ENCODE measurements around the gene FMN2. TPM values are rescaled to one million over a fixed set of nuclear protein-coding genes. Genes with fewer than 3 reads are reported as not detected.

The FMN2 gene
- total and polyA plus RNA-seq, 7 experiments from 2014 or later = not detected

GRCh38 chr1:240237305-240237721 lies 145.6 kb downstream of the FMN2 start:
- H3K27ac Mint-ChIP-seq = no peak overlapping the region
- H3K36me3 ChIP-seq (ENCODE audit: control insufficient read depth in 2 of 3, insufficient read depth in 3 of 3, low read length in 3 of 3) = no peaks in the 10 kb centered on the region

GRCh38 chr1:240239309-240239708 lies 147.6 kb downstream of the FMN2 start:
- Mint-ChIP-seq H3K4me1 (no peaks in the 10 kb centered on the region), H3K9me3 (peaks cover 0 to 8% (median 2%) of the 10 kb centered on the region in 11 donors)

More at GRCh38 chr1:240237305-240237721, 145.6 kb downstream of the FMN2 start:
- no peaks in the 10 kb centered on the region for H3K27me3 Mint-ChIP-seq
- H3K36me3 Mint-ChIP-seq = no peaks in the 10 kb centered on the region
- ATAC-seq = no peak
- CTCF ChIA-PET = no interaction called here
- no peak overlapping the region for H3K4me3 Mint-ChIP-seq
- no peaks in the 10 kb centered on the region for H3K4me1 Mint-ChIP-seq
- H3K27ac ChIP-seq (ENCODE audit: low read depth, low read length) = no peak overlapping the region
- no peaks in the 10 kb centered on the region for H3K4me1 ChIP-seq (ENCODE audit: control insufficient read depth in 2 of 2, insufficient read depth in 2 of 2, low read length in 2 of 2)
- peaks cover 0 to 8% (median 3%) of the 10 kb centered on the region in 11 donors for H3K9me3 Mint-ChIP-seq
- no peak overlapping the region for H3K4me3 ChIP-seq (ENCODE audit: low read length)
- H3K9me3 ChIP-seq (ENCODE audit: control insufficient read depth in 2 of 3, low read length in 3 of 3) = no peaks in the 10 kb centered on the region
- DNase-seq = no peak
- POLR2A ChIA-PET = no interaction called here
- intact Hi-C loops (cut with micrococcal nuclease) = no loop called here
- H3K27me3 ChIP-seq (ENCODE audit: control insufficient read depth in 2 of 2, insufficient read depth in 2 of 2, low read length in 2 of 2) = no peaks in the 10 kb centered on the region

GRCh38 chr1:240241278-240241677 lies 149.6 kb downstream of the FMN2 start:
- Mint-ChIP-seq H3K36me3 (no peaks in the 10 kb centered on the region), H3K27ac (no peak overlapping the region), H3K27me3 (no peaks in the 10 kb centered on the region), H3K4me1 (peaks cover 0 to 1% (median 0%) of the 10 kb centered on the region in 7 donors), H3K4me3 (no peak overlapping the region), H3K9me3 (peaks cover 0 to 6% (median 2%) of the 10 kb centered on the region in 11 donors)
- Histone ChIP-seq H3K4me1 (ENCODE audit: control insufficient read depth in 2 of 2, insufficient read depth in 2 of 2, low read length in 2 of 2) (no peaks in the 10 kb centered on the region), H3K36me3 (ENCODE audit: control insufficient read depth in 2 of 3, insufficient read depth in 3 of 3, low read length in 3 of 3) (no peaks in the 10 kb centered on the region), H3K27me3 (ENCODE audit: control insufficient read depth in 2 of 2, insufficient read depth in 2 of 2, low read length in 2 of 2) (no peaks in the 10 kb centered on the region), H3K27ac (ENCODE audit: low read depth, low read length) (no peak overlapping the region), H3K9me3 (ENCODE audit: control insufficient read depth in 2 of 3, low read length in 3 of 3) (no peaks in the 10 kb centered on the region), H3K4me3 (ENCODE audit: low read length) (no peak overlapping the region)
- POLR2A ChIA-PET = no interaction called here
- CTCF ChIA-PET = no interaction called here
- DNase-seq (no peak), ATAC-seq (no peak)
- intact Hi-C loops (cut with micrococcal nuclease) = no loop called here

More at GRCh38 chr1:240239309-240239708, 147.6 kb downstream of the FMN2 start:
- Mint-ChIP-seq H3K4me3 (no peak overlapping the region), H3K27ac (no peak overlapping the region), H3K36me3 (no peaks in the 10 kb centered on the region), H3K27me3 (no peaks in the 10 kb centered on the region)
- DNase-seq = no peak
- CTCF ChIA-PET = interaction anchor here (0.6 kb wide), 1 partner anchor 1247 kb away, joined by 4 read pairs; no protein-coding TSS in a partner anchor
- Histone ChIP-seq H3K27ac (ENCODE audit: low read depth, low read length) (no peak overlapping the region), H3K36me3 (ENCODE audit: control insufficient read depth in 2 of 3, insufficient read depth in 3 of 3, low read length in 3 of 3) (no peaks in the 10 kb centered on the region), H3K4me3 (ENCODE audit: low read length) (no peak overlapping the region), H3K27me3 (ENCODE audit: control insufficient read depth in 2 of 2, insufficient read depth in 2 of 2, low read length in 2 of 2) (no peaks in the 10 kb centered on the region), H3K4me1 (ENCODE audit: control insufficient read depth in 2 of 2, insufficient read depth in 2 of 2, low read length in 2 of 2) (no peaks in the 10 kb centered on the region), H3K9me3 (ENCODE audit: control insufficient read depth in 2 of 3, low read length in 3 of 3) (no peaks in the 10 kb centered on the region)
- intact Hi-C loops (cut with micrococcal nuclease) = no loop called here
- POLR2A ChIA-PET = no interaction called here
- no peak for ATAC-seq

GRCh38 chr1:240242601-240243144 lies 151.0 kb downstream of the FMN2 start:
- ChIA-PET CTCF (no interaction called here), POLR2A (no interaction called here)
- Mint-ChIP-seq H3K9me3 (peaks cover 0 to 5% (median 1%) of the 10 kb centered on the region in 11 donors), H3K36me3 (no peaks in the 10 kb centered on the region), H3K27ac (no peak overlapping the region), H3K4me1 (peaks cover 0 to 1% (median 0%) of the 10 kb centered on the region in 7 donors), H3K4me3 (no peak overlapping the region), H3K27me3 (no peaks in the 10 kb centered on the region)
- intact Hi-C loops (cut with micrococcal nuclease) = no loop called here
- Histone ChIP-seq H3K27ac (ENCODE audit: low read depth, low read length) (no peak overlapping the region), H3K27me3 (ENCODE audit: control insufficient read depth in 2 of 2, insufficient read depth in 2 of 2, low read length in 2 of 2) (no peaks in the 10 kb centered on the region), H3K9me3 (ENCODE audit: control insufficient read depth in 2 of 3, low read length in 3 of 3) (no peaks in the 10 kb centered on the region), H3K36me3 (ENCODE audit: control insufficient read depth in 2 of 3, insufficient read depth in 3 of 3, low read length in 3 of 3) (no peaks in the 10 kb centered on the region), H3K4me1 (ENCODE audit: control insufficient read depth in 2 of 2, insufficient read depth in 2 of 2, low read length in 2 of 2) (no peaks in the 10 kb centered on the region), H3K4me3 (ENCODE audit: low read length) (no peak overlapping the region)
- ATAC-seq (no peak), DNase-seq (no peak)

GRCh38 chr1:240244968-240245628 lies 153.4 kb downstream of the FMN2 start:
- Mint-ChIP-seq H3K4me3 (no peak overlapping the region), H3K27ac (no peak overlapping the region), H3K27me3 (no peaks in the 10 kb centered on the region), H3K9me3 (peaks cover 0 to 13% (median 5%) of the 10 kb centered on the region in 11 donors), H3K4me1 (peaks cover 0 to 1% (median 0%) of the 10 kb centered on the region in 7 donors), H3K36me3 (no peaks in the 10 kb centered on the region)
- DNase-seq = no peak
- Histone ChIP-seq H3K27me3 (ENCODE audit: control insufficient read depth in 2 of 2, insufficient read depth in 2 of 2, low read length in 2 of 2) (no peaks in the 10 kb centered on the region), H3K4me3 (ENCODE audit: low read length) (no peak overlapping the region), H3K27ac (ENCODE audit: low read depth, low read length) (no peak overlapping the region), H3K4me1 (ENCODE audit: control insufficient read depth in 2 of 2, insufficient read depth in 2 of 2, low read length in 2 of 2) (no peaks in the 10 kb centered on the region), H3K9me3 (ENCODE audit: control insufficient read depth in 2 of 3, low read length in 3 of 3) (no peaks in the 10 kb centered on the region), H3K36me3 (ENCODE audit: control insufficient read depth in 2 of 3, insufficient read depth in 3 of 3, low read length in 3 of 3) (no peaks in the 10 kb centered on the region)
- no peak for ATAC-seq
- intact Hi-C loops (cut with micrococcal nuclease) = no loop called here
- POLR2A ChIA-PET = no interaction called here
- CTCF ChIA-PET = no interaction called here

- Histone ChIP-seq H3K9me3 (ENCODE audit: control insufficient read depth in 2 of 3, low read length in 3 of 3) (no peaks in the 10 kb centered on the region), H3K27ac (ENCODE audit: low read depth, low read length) (no peak overlapping the region), H3K4me1 (ENCODE audit: control insufficient read depth in 2 of 2, insufficient read depth in 2 of 2, low read length in 2 of 2) (no peaks in the 10 kb centered on the region), H3K27me3 (ENCODE audit: control insufficient read depth in 2 of 2, insufficient read depth in 2 of 2, low read length in 2 of 2) (no peaks in the 10 kb centered on the region), H3K4me3 (ENCODE audit: low read length) (no peak overlapping the region), H3K36me3 (ENCODE audit: control insufficient read depth in 2 of 3, insufficient read depth in 3 of 3, low read length in 3 of 3) (no peaks in the 10 kb centered on the region)
- ChIA-PET CTCF (no interaction called here), POLR2A (no interaction called here)
- Mint-ChIP-seq H3K36me3 (no peaks in the 10 kb centered on the region), H3K4me3 (no peak overlapping the region), H3K27ac (no peak overlapping the region), H3K9me3 (peaks cover 0 to 18% (median 5%) of the 10 kb centered on the region in 11 donors), H3K4me1 (peaks cover 0 to 1% (median 0%) of the 10 kb centered on the region in 7 donors), H3K27me3 (no peaks in the 10 kb centered on the region)
- DNase-seq = no peak
- ATAC-seq = no peak
- intact Hi-C loops (cut with micrococcal nuclease) = no loop called here
Observed at GRCh38 chr1:240245629-240246020, 153.9 kb downstream of the FMN2 start.

- Mint-ChIP-seq H3K9me3 (peaks cover 3 to 36% (median 8%) of the 10 kb centered on the region in 11 donors), H3K4me3 (no peak overlapping the region), H3K27me3 (no peaks in the 10 kb centered on the region), H3K27ac (no peak overlapping the region), H3K4me1 (peaks cover 0 to 1% (median 0%) of the 10 kb centered on the region in 7 donors), H3K36me3 (no peaks in the 10 kb centered on the region)
- no peak overlapping the region for H3K4me3 ChIP-seq (ENCODE audit: low read length)
- no peaks in the 10 kb centered on the region for H3K4me1 ChIP-seq (ENCODE audit: control insufficient read depth in 2 of 2, insufficient read depth in 2 of 2, low read length in 2 of 2)
- no peak for ATAC-seq
- no peak for DNase-seq
- no peak overlapping the region for H3K27ac ChIP-seq (ENCODE audit: low read depth, low read length)
- intact Hi-C loops (cut with micrococcal nuclease) = no loop called here
- no peaks in the 10 kb centered on the region for H3K9me3 ChIP-seq (ENCODE audit: control insufficient read depth in 2 of 3, low read length in 3 of 3)
- CTCF ChIA-PET = no interaction called here
- POLR2A ChIA-PET = no interaction called here
- H3K27me3 ChIP-seq (ENCODE audit: control insufficient read depth in 2 of 2, insufficient read depth in 2 of 2, low read length in 2 of 2) = no peaks in the 10 kb centered on the region
- no peaks in the 10 kb centered on the region for H3K36me3 ChIP-seq (ENCODE audit: control insufficient read depth in 2 of 3, insufficient read depth in 3 of 3, low read length in 3 of 3)
Observed at GRCh38 chr1:240247899-240248298, 156.2 kb downstream of the FMN2 start.

All from naive thymus-derived CD4-positive, alpha-beta T cell (primary cell).